ENCODE measurements around the gene DLX2.

DNA sequence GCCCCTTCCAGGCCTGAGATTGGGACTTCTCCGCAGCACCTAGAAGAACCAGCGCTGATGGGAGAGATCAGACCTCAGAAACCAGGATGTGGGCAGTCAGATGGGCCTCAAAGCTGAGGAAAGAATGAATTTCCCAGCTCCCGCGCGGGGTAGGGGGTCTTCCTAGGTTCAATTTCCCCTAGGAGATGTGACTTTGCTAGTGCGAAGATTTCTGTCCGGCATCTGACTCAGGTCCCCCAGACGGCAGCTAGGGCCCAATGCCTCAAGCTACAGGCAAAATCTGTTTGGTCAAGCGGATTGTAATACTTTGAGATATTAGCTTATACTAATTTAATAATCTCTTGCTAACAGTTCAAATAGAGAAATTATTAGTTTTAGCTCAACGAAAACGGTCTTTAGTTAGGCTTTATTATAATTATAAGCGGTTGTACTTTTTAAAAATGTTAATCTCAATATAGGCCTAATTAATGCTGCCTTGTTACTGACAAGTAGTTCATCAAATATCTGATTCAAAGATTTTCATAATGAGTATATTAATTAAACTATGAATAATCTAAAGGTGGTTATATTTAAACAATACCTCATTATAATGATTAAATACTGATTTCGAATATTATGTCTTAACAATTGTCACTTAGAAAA, 11.6 kb downstream of the DLX2 start:
- TF ChIP-seq CTCF (IDR thresholded peaks at IDR 0.05) (no peak), POLR2A (IDR thresholded peaks at IDR 0.05) (no peak)
